Psoas muscle (tissue), 8 donors: Measurements from ENCODE around the gene EPB41L4A. TPM values are rescaled to one million over a fixed set of nuclear protein-coding genes. Genes with fewer than 3 reads are reported as not detected.

Experiments
- ATAC-seq, 4 donors: fragments of 200-7000 bp; cut with Tn5 transposase; one replicate each; pipeline ENCODE4 v1.9.1; 2020; ENCODE audit warnings: moderate library complexity in 3 of 4, mild to moderate bottlenecking in 2 of 4
- DNase-seq, 2 donors: peaks; one replicate each; pipeline ENCODE4 v3.0.0-alpha.2; 2020
- H3K27ac ChIP-seq: fragments of 200-600 bp; one replicate; pipeline ENCODE4 v1.8.0; 2022
- H3K27me3 ChIP-seq, 3 donors: fragments of 200-600 bp in 1 of 3; one replicate each; pipeline versions ENCODE4 v1.6.1 to v1.8.0; 2013 to 2022; ENCODE audit warnings: low read length in 2 of 3, mild to moderate bottlenecking in 2 of 3, moderate library complexity in 1 of 3; ENCODE audit not compliant: insufficient read depth in 3 of 3
- H3K36me3 ChIP-seq, 2 donors: fragments of 200-600 bp in 1 of 2; one replicate each; pipeline versions ENCODE4 v1.6.1 to v1.8.0; 2013 to 2022; ENCODE audit warnings: low read depth in 1 of 2, mild to moderate bottlenecking in 1 of 2, moderate library complexity in 1 of 2; ENCODE audit not compliant: insufficient read depth in 1 of 2
- H3K4me1 ChIP-seq: fragments of 200-600 bp; one replicate; pipeline ENCODE4 v1.8.0; 2022
- H3K4me3 ChIP-seq: fragments of 200-600 bp; one replicate; pipeline ENCODE4 v1.8.0; 2022; ENCODE audit warnings: mild to moderate bottlenecking
- H3K9me3 ChIP-seq: fragments of 200-600 bp; one replicate; pipeline ENCODE4 v1.8.0; 2022
- CTCF ChIP-seq: fragments of 200-600 bp; IDR thresholded peaks from one replicate; pipeline ENCODE4 v1.8.0; 2022; ENCODE audit warnings: antibody characterized with exemption
- WGBS, 3 donors: extraction: QIAGEN DNeasy Blood & Tissue Kit; methylation state at CpG; one replicate each; pipeline versions ENCODE4 v1.1.6 to v1.1.7; 2013; 5-methylcytosine and 5-hydroxymethylcytosine counted together
- intact Hi-C, 2 donors: fragments of 100-400 bp; cut with DNase I; formaldehyde crosslinking; loops; one replicate each; pipeline versions ENCODE4 v1.11.0 to v1.14.2; 2022
- polyA plus RNA-seq, 3 donors: library from polyadenylated mRNA; stranded (reverse); fragments of 200-250 nt; gene quantifications; one replicate each; pipeline ENCODE4 v1.2.3, GENCODE V29; 2013
- total RNA-seq, 4 donors: library from RNA; stranded (reverse); fragmentation: NEBNext Ultra II Directional in 2 of 4; extraction: Animal tissue kit (Norgen Biotek cat#: 25700) in 2 of 4; gene quantifications; one replicate each; pipeline versions ENCODE4 v1.2.1 to v1.2.4, GENCODE V29; 2021 to 2023
- donor health status: healthy with polysubstance abuse.
- donor health status: DM: no; HTN: no; CAD: no; lungs with moderate emphysema.
- donor health status: Bipolar disorder and iron deficiency.
- donor health status: healthy.
- donor health status: DM: yes; HTN: yes; CAD: no.
- donor health status: DM: no; HTN: no; CAD: no.
- donor health status: DM: no; HTN: no; CAD: no.
- donor health status: DM: yes; HTN: yes; CAD: no.

Gene EPB41L4A
- total and polyA plus RNA-seq, 7 donors = 1.0 to 7.2 (median 1.9) TPM

GRCh38 chr5:112306956-112307355 is 112.1 kb downstream of the EPB41L4A start:
- DNase-seq = no peak
- H3K4me3 ChIP-seq = no peak overlapping the region
- intact Hi-C loops = no loop called here
- H3K27ac ChIP-seq = no peak overlapping the region
- peaks cover 14% of the 10 kb centered on the region for H3K4me1 ChIP-seq
- no peaks in the 10 kb centered on the region for H3K9me3 ChIP-seq
- H3K27me3 ChIP-seq = no peaks in the 10 kb centered on the region
- no peak for ATAC-seq
- TF ChIP-seq CTCF = no peak
- no peaks in the 10 kb centered on the region for H3K36me3 ChIP-seq
- WGBS, 3 donors = 72 to 81% (median 77%) methylated on average over 2 of the region's 2 CpGs

GRCh38 chr5:112304743-112305142 is 114.3 kb downstream of the EPB41L4A start:
- DNase-seq (no peak), ATAC-seq (peak in 1 of 4 donors; percentile 49)
- Histone ChIP-seq H3K27ac (no peak overlapping the region), H3K9me3 (no peaks in the 10 kb centered on the region), H3K4me1 (peaks cover 14% of the 10 kb centered on the region), H3K36me3 (no peaks in the 10 kb centered on the region), H3K27me3 (no peaks in the 10 kb centered on the region), H3K4me3 (no peak overlapping the region)
- WGBS, 3 donors = 65 to 75% (median 68%) methylated on average over 2 of the region's 2 CpGs
- no peak for TF ChIP-seq CTCF
- intact Hi-C loops = no loop called here

- intact Hi-C loops = no loop called here
- H3K27me3 ChIP-seq = no peaks in the 10 kb centered on the region
- ATAC-seq = no peak
- 92 to 94% (median 92%) methylated on average over 4 of the region's 4 CpGs for WGBS, 3 donors
- DNase-seq = no peak
- H3K36me3 ChIP-seq = no peaks in the 10 kb centered on the region
- peaks cover 14% of the 10 kb centered on the region for H3K4me1 ChIP-seq
- TF ChIP-seq CTCF = no peak
- no peak overlapping the region for H3K27ac ChIP-seq
- no peak overlapping the region for H3K4me3 ChIP-seq
- H3K9me3 ChIP-seq = no peaks in the 10 kb centered on the region
Measured at GRCh38 chr5:112303685-112304084, 115.4 kb downstream of the EPB41L4A start.

GRCh38 chr5:112294126-112294525 is 125.0 kb downstream of the EPB41L4A start:
- no peaks in the 10 kb centered on the region for H3K36me3 ChIP-seq
- no peak overlapping the region for H3K4me3 ChIP-seq
- DNase-seq (no peak), ATAC-seq (no peak)
- H3K27ac ChIP-seq = no peak overlapping the region
- TF ChIP-seq CTCF = no peak
- peaks cover 2% of the 10 kb centered on the region for H3K4me1 ChIP-seq
- no peaks in the 10 kb centered on the region for H3K27me3 ChIP-seq
- intact Hi-C loops = no loop called here
- 87 to 94% (median 90%) methylated on average over 5 of the region's 5 CpGs for WGBS, 3 donors
- no peaks in the 10 kb centered on the region for H3K9me3 ChIP-seq

- Histone ChIP-seq H3K27me3 (no peaks in the 10 kb centered on the region), H3K9me3 (no peaks in the 10 kb centered on the region), H3K27ac (no peak overlapping the region), H3K4me3 (no peak overlapping the region), H3K36me3 (no peaks in the 10 kb centered on the region), H3K4me1 (peaks cover 2% of the 10 kb centered on the region)
- ATAC-seq = no peak
- WGBS, 3 donors = 53 to 68% (median 60%) methylated on average over 7 of the region's 7 CpGs
- no peak for DNase-seq
- no peak for TF ChIP-seq CTCF
- intact Hi-C loops = no loop called here
Measured at GRCh38 chr5:112293587-112293986, 125.5 kb downstream of the EPB41L4A start.
